ENCODE results near the gene CLCN3.
"Not testable (repeated sequence)": the region's sequence is repeated elsewhere in the genome, so short reads cannot be mapped to it uniquely, and the experiment has no call there.

Gene CLCN3

DNA sequence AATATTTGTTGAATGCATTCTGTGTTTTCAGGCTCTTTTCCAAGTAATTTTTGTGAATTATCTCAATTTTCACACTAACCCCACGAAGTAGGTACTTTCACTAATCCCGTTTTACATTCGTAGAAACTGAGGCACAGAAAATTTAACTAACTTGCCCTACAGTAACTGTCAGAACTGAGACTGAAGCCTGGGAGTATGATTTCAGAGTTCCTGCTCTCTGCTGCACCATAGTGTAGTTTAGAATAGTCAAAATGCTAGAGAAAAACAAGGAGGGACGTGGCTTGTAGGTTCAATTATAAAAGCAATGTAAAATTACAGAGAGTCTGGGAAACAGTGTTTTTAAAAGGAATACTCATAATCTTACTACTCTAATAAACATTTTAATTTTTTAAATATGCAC, 2.2 kb downstream of the CLCN3 start:
- CTCF ChIA-PET, result no interaction called here
- DNase-seq (ENCODE audit: extremely low spot score), result no peak
- TF ChIP-seq, protein P1, sequence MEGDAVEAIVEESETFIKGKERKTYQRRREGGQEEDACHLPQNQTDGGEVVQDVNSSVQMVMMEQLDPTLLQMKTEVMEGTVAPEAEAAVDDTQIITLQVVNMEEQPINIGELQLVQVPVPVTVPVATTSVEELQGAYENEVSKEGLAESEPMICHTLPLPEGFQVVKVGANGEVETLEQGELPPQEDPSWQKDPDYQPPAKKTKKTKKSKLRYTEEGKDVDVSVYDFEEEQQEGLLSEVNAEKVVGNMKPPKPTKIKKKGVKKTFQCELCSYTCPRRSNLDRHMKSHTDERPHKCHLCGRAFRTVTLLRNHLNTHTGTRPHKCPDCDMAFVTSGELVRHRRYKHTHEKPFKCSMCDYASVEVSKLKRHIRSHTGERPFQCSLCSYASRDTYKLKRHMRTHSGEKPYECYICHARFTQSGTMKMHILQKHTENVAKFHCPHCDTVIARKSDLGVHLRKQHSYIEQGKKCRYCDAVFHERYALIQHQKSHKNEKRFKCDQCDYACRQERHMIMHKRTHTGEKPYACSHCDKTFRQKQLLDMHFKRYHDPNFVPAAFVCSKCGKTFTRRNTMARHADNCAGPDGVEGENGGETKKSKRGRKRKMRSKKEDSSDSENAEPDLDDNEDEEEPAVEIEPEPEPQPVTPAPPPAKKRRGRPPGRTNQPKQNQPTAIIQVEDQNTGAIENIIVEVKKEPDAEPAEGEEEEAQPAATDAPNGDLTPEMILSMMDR (IDR thresholded peaks at IDR 0.05; ENCODE audit: control extremely low read depth, extremely low read depth, low read depth, missing control alignments), result no peak
- POLR2A ChIA-PET, result no interaction called here

- DNase-seq (ENCODE audit: extremely low spot score); POLR2A ChIA-PET: not testable (repeated sequence)
- CTCF ChIA-PET, result interaction anchor here (0.8 to 2.8 kb wide), 5 partner anchors 10 to 64 kb away, joined by 3 to 25 read pairs (median 4); partner anchors contain the start of gene NEK1
These were observed 3.6 kb downstream of the CLCN3 start for GRCh38 chr4:169624012-169624411.

GRCh38 chr4:169625886-169626285, 5.5 kb downstream of the CLCN3 start:
- ChIA-PET POLR2A (no interaction called here), CTCF (interaction anchor here (0.9 to 2.8 kb wide), 6 partner anchors 9 to 36 kb away, joined by 3 to 25 read pairs (median 4); partner anchors contain the start of gene NEK1)
- TF ChIP-seq, protein P1 (IDR thresholded peaks at IDR 0.05; ENCODE audit: control extremely low read depth, extremely low read depth, low read depth, missing control alignments), result no peak
- DNase-seq (ENCODE audit: extremely low spot score), result no peak

GRCh38 chr4:169626331-169627282, 6.2 kb downstream of the CLCN3 start:
- TF ChIP-seq, protein P1 (IDR thresholded peaks at IDR 0.05; ENCODE audit: control extremely low read depth, extremely low read depth, low read depth, missing control alignments), result no peak
- ChIA-PET CTCF (interaction anchor here (0.9 to 2.8 kb wide), 7 partner anchors 9 to 35 kb away, joined by 3 to 25 read pairs (median 4); partner anchors contain the start of gene NEK1), POLR2A (no interaction called here)
- DNase-seq (ENCODE audit: extremely low spot score), result no peak

DNA sequence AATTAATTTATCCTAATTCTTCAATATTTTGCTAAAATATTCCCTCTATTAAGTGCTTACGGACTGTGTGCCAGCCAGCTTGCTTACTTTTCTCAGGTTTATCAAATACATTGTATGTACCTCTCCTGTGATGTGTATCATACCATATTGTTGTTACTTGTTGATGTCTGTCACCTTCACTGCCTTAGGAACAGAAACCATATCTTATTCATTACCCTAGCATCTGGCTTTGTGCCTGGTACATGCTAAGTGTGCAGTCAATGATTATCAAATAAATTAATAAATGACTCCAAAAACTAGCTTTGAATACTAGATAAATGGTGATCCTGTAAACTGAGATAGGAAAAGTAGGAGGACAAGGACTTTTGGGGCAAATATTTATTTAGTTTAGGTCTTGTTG, 6.9 kb downstream of the CLCN3 start:
- no peak for DNase-seq (ENCODE audit: extremely low spot score)
- CTCF ChIA-PET, result interaction anchor here (1.0 to 1.5 kb wide), 4 partner anchors 11 to 35 kb away, joined by 3 to 4 read pairs (median 4); no protein-coding TSS in a partner anchor
- POLR2A ChIA-PET, result no interaction called here
- TF ChIP-seq, protein P1 (IDR thresholded peaks at IDR 0.05; ENCODE audit: control extremely low read depth, extremely low read depth, low read depth, missing control alignments), result no peak

DNA sequence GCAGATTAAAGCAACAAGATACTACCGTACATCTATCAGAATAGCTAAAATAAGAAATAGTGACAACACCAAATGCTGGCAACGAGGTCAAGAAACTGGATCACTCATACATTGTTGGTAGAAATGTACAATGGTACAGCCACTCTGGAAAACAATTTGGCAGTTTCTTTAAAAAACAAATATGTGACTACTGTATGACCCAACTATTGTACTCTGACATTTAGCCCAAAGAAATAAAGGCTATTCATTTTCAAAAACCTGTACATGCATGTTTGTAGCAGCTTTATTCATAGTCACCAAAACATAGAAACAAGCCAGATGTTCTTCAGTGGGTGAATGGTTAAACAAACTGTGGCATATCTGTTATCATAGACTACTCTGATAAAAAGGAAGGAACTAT, 8.2 kb downstream of the CLCN3 start:
- CTCF ChIA-PET, result interaction anchor here (0.8 kb wide), 1 partner anchor 15 kb away, joined by 3 read pairs; no protein-coding TSS in a partner anchor

More for the DNA sequence above, 8.2 kb downstream of the CLCN3 start:
- TF ChIP-seq, protein P1 (IDR thresholded peaks at IDR 0.05; ENCODE audit: control extremely low read depth, extremely low read depth, low read depth, missing control alignments), result no peak
- POLR2A ChIA-PET, result no interaction called here
- no peak for DNase-seq (ENCODE audit: extremely low spot score)
